Measurements from ENCODE around the gene ASTN2.

- TF ChIP-seq SIN3A (IDR thresholded peaks at IDR 0.05; ENCODE audit: borderline replicate concordance, insufficient read depth, low read length) (no peak), TAF1 (IDR thresholded peaks at IDR 0.05; ENCODE audit: borderline replicate concordance, insufficient read depth, low read length) (no peak), POLR2AphosphoS5 (IDR thresholded peaks at IDR 0.05; ENCODE audit: low read depth, low read length) (no peak), FOXP2 (optimal IDR thresholded peaks at IDR 0.05; ENCODE audit: borderline replicate concordance, extremely low read depth, extremely low read length, insufficient read depth) (no peak), REST (IDR thresholded peaks at IDR 0.05; ENCODE audit: insufficient read depth in 1 of 2, low read depth in 2 of 2, low read length in 2 of 2) (no peak)
These were observed 2.7 kb downstream of the ASTN2 start for GRCh38 chr9:117412006-117412715.

Measured in PFSK-1 (cell line).